LNCaP clone FGC (cell line): ENCODE data around the gene GIMAP2.
"Not testable (repeated sequence)": the region's sequence is repeated elsewhere in the genome, so short reads cannot be mapped to it uniquely, and the experiment has no call there.

ENCODE experiments used
- DNase-seq: peaks from one replicate; pipeline ENCODE4 v3.0.0-alpha.2; 2011; ENCODE audit warnings: low read depth
- H3K4me3 ChIP-seq: 2 replicates; pipeline ENCODE4 v1.5.1; 2011; ENCODE audit warnings: mild to moderate bottlenecking, low read depth, low read length, control low read depth
- TF ChIP-seq, protein P1 (sequence below): IDR thresholded peaks from 2 replicates; pipeline ENCODE4 v1.5.1; 2012; ENCODE audit warnings: mild to moderate bottlenecking; ENCODE audit not compliant: control insufficient read depth, insufficient read depth; ENCODE audit errors: extremely low read depth

GIMAP2 gene

DNA sequence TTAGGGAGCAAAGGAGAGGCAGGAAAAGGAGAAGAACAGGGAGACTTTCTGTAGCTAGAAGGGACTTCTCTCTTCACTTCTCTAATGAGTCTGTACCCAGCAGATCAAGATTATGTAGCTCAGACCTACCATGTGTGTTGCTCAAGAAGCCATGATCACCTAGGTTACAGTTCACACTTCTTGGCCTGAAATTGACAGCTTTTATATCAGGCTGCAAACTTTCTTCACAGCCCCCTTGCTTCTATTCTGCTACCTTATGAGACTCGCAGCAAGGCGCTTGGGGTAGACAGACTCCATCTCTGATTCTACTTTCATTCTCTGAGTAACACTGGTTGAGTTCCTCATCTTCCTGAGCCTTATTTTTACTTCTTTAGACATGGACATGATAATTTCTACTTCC, 19.6 kb upstream of the GIMAP2 start:
- H3K4me3 ChIP-seq: no peak overlapping the region
- no peak for DNase-seq
- TF ChIP-seq, protein P1, sequence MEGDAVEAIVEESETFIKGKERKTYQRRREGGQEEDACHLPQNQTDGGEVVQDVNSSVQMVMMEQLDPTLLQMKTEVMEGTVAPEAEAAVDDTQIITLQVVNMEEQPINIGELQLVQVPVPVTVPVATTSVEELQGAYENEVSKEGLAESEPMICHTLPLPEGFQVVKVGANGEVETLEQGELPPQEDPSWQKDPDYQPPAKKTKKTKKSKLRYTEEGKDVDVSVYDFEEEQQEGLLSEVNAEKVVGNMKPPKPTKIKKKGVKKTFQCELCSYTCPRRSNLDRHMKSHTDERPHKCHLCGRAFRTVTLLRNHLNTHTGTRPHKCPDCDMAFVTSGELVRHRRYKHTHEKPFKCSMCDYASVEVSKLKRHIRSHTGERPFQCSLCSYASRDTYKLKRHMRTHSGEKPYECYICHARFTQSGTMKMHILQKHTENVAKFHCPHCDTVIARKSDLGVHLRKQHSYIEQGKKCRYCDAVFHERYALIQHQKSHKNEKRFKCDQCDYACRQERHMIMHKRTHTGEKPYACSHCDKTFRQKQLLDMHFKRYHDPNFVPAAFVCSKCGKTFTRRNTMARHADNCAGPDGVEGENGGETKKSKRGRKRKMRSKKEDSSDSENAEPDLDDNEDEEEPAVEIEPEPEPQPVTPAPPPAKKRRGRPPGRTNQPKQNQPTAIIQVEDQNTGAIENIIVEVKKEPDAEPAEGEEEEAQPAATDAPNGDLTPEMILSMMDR: no peak

- no peak overlapping the region for H3K4me3 ChIP-seq
- no peak for DNase-seq
- TF ChIP-seq, protein P1: no peak
These were observed 19.1 kb upstream of the GIMAP2 start for GRCh38 chr7:150666412-150666811.

DNA sequence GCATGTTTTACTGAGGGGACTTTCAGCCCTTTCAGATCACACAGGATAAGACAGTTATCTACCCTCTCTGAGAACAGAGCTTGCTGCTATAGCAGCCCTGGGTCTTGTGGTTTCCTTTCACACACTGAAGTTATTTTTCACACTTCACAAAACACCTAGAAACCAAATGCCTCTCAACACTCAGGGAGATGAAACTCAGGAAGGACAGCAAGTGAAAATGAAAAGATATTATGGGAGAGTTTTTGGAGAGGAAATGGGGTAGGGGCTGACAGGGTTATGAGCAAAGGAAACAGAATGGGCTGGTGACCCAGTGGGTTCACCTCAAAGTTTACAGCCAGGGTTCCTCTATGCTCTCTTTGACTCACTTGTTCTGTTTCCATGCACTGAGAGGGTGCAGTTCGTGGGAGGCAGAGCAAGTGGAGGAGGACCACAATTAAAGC, 17.0 kb upstream of the GIMAP2 start:
- TF ChIP-seq, protein P1: no peak
- no peak for DNase-seq
- H3K4me3 ChIP-seq: no peak overlapping the region

- TF ChIP-seq, protein P1: no peak
- H3K4me3 ChIP-seq: no peak overlapping the region
- DNase-seq: no peak
These were observed 16.5 kb upstream of the GIMAP2 start for GRCh38 chr7:150668977-150669376.

DNA sequence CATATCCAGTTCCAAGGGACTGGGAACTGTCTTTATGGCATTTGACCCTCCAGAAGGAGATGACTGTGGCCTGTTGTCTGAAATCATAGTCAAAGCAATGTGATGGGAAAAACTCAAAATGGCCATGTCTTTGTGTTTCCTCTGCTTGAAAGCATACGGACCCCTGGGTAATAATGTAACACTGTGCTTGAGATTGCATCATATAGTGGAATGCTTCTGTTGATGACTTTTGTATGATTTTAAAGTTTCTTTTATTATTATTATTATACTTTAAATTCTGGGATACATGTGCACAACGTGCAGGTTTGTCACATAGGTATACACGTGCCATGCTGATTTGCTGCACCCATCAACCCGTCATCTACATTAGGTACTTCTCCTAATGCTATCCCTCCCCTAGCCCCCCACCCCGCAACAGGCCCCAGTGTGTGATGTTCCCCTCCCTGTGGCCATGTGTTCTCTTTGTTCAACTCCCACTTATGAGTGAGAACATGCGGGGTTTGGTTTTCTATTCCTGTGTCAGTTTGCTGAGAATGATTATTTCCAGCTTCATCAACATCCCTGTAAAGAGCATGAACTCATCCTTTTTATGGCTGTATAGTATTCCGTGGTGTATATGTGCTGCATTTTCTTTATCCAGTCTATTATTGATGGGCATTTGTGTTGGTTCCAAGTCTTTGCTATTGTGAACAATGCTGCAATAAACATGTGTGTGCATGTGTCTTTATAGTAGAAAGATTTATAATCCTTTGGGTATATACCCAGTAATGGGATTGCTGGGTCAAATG, 13.5 kb upstream of the GIMAP2 start:
- H3K4me3 ChIP-seq: not testable (repeated sequence)

DNA sequence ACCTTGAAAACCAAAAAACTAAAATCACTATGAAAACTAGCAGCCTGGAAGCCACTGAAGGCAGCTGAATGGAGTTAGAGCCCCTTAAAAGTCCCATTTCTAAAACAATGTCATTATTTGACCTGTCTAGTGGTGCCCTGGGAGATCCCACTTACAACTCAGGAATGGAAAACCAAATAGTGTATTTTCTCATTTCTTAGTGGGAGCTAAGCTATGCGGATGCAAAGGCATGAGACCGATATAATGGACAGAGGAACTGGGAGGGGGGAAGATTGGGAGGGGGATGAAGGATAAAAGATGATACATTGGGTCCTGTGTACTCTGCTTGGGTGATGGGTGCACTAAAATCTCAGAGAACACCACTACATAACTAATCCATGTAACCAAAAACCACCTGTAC, 9.8 kb upstream of the GIMAP2 start:
- no peak for DNase-seq
- H3K4me3 ChIP-seq: no peak overlapping the region
- TF ChIP-seq, protein P1: no peak

More for the DNA sequence above, 13.5 kb upstream of the GIMAP2 start:
- not testable (repeated sequence) for DNase-seq

DNA sequence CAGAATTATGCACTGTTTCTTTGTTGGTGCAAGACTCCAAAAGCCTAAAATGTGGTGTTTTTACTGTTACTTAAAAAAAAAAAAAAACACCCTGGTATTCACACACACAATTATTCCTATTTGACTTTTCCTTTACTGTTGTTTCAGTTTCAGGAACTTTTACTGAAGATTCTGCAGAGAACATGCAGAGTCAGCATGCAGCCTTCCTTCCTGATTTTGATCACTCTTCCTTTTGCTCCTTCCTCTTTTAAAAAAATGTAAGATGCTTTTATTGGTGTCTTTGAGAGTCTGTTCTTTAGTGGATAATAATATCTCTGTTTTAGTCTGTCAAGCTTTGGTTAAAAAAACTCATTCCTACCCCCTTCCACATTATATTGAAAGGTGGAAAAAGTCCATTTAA, 9.2 kb upstream of the GIMAP2 start:
- H3K4me3 ChIP-seq, DNase-seq: not testable (repeated sequence)

DNA sequence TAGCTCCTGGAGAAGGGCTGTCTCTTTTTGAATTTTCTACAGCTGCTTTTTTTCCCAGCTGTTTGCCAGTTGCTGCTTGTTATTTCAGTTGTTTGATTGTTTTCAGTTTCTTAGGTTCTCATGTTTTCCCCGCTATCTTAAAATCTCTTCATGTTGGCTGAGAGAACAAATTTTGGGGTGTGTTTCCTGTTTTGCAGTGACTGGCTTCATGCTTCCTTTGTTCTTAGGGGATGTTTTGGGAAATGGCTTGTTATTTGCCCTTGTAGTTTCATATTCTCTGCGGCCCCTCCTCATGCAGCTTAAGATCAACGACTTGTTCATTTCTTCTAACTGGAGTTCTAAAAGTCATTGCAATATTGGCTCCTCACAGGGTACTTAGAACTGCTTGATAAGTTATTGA, 8.7 kb upstream of the GIMAP2 start:
- not testable (repeated sequence) for DNase-seq, H3K4me3 ChIP-seq

DNA sequence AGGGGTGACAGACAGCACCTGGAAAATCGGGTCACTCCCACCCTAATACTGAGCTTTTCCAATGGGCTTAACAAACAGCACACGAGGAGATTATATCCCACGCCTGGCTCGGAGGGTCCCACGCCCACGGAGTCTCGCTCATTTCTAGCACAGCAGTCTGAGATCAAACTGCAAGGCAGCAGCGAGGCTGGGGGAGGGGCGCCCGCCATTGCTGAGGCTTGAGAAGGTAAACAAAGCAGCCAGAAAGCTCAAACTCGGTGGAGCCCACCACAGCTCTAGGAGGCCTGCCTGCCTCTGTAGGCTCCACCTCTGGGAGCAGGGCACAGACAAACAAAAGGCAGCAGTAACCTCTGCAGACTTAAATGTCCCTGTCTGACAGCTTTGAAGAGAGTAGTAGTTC, 6.9 kb upstream of the GIMAP2 start:
- not testable (repeated sequence) for DNase-seq, H3K4me3 ChIP-seq

DNA sequence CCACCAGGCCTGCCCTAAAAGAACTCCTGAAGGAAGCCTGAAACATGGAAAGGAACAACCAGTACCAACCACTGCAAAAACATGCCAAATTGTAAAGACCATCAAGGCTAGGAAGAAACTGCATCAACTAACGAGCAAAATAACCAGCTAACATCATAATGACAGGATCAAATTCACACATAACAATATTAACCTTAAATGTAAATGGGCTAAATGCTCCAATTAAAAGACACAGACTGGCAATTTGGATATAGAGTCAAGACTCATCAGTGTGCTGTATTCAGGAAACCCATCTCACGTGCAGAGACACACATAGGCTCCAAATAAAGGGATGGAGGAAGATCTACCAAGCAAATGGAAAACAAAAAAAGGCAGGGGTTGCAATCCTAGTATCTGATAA, 5.1 kb upstream of the GIMAP2 start:
- not testable (repeated sequence) for H3K4me3 ChIP-seq, DNase-seq
